ENCODE measurements around the gene RAP1GAP2.

DNA sequence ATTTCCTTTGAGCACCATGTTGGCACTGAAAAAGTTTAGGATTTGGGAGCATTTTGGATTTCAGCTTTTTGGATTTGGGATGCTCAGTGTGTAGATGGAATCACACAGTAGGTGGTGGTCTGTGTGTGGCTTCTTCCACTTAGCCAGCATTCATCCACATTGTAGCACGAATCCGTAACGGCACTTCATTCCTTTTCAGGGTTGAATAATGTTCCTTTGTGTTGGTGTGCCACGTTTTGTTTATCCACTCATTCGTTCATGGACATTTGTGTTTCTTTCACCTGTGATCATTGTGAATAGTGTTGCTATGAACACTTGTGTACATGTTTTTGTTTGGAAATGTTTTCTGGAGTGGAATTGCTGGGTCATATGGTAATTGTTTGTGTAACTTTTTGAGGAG, 85.1 kb downstream of the RAP1GAP2 start:
- TF ChIP-seq, protein P1, sequence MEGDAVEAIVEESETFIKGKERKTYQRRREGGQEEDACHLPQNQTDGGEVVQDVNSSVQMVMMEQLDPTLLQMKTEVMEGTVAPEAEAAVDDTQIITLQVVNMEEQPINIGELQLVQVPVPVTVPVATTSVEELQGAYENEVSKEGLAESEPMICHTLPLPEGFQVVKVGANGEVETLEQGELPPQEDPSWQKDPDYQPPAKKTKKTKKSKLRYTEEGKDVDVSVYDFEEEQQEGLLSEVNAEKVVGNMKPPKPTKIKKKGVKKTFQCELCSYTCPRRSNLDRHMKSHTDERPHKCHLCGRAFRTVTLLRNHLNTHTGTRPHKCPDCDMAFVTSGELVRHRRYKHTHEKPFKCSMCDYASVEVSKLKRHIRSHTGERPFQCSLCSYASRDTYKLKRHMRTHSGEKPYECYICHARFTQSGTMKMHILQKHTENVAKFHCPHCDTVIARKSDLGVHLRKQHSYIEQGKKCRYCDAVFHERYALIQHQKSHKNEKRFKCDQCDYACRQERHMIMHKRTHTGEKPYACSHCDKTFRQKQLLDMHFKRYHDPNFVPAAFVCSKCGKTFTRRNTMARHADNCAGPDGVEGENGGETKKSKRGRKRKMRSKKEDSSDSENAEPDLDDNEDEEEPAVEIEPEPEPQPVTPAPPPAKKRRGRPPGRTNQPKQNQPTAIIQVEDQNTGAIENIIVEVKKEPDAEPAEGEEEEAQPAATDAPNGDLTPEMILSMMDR (IDR thresholded peaks at IDR 0.05), result no peak
- TF ChIP-seq POLR2A (IDR thresholded peaks at IDR 0.05), result no peak

Data from heart left ventricle (tissue), 13 donors.